Camera-type eye (tissue), 1 donor: ENCODE results near the gene KIR3DL3. TPM values are rescaled to one million over a fixed set of nuclear protein-coding genes. Genes with fewer than 3 reads are reported as not detected.

Source experiments
- total RNA-seq: library from RNA; depleted of rRNA; stranded (reverse); fragments of >200 nt; gene quantifications from one replicate; pipeline ENCODE4 v1.2.3, GENCODE V29; 2014

Gene KIR3DL3
- total RNA-seq: not detected

GRCh38 chr19:54724142-54724541, at the start of gene KIR3DL3:
Gene KIR3DL3 (plus strand): TSS chr19:54724442. CDS start chr19:54724497, 55 bp downstream.

GRCh38 chr19:54738306-54738705, 14.1 kb downstream of the KIR3DL3 start, which contains the start of gene KIR2DL3:
Gene KIR2DL3 (plus strand): TSS chr19:54738513. CDS start chr19:54738546, 33 bp downstream.

DNA sequence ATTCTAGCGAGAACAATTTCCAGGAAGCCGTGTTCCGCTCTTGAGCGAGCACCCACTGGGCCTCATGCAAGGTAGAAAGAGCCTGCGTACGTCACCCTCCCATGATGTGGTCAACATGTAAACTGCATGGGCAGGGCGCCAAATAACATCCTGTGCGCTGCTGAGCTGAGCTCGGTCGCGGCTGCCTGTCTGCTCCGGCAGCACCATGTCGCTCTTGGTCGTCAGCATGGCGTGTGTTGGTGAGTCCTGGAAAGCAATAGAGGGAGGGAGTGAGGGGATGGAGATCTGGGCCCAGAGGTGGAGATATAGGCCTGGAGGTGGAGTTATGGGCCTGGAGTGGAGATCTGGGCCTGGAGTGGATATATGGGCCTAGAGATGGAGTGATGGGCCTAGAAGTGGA, 45.4 kb downstream of the KIR3DL3 start, which contains the start of gene KIR2DL1:
TSS of gene KIR2DL1 (plus strand) at position 148 of the 400 bp plus-strand sequence. CDS start at position 206, 58 bp downstream.

Other genes with a start within 250 kb of the KIR3DL3 start
- gene LAIR2, start 221.6 kb upstream of the KIR3DL3 start, total RNA-seq: not detected
- gene LILRA2, start 150.7 kb upstream of the KIR3DL3 start, total RNA-seq: not detected
- 0.22 TPM for gene LILRA1, start 130.8 kb upstream of the KIR3DL3 start, total RNA-seq
- gene LILRB1, start 94.0 kb upstream of the KIR3DL3 start, total RNA-seq: 0.71 TPM
- gene LILRB4, start 61.5 kb upstream of the KIR3DL3 start, total RNA-seq: 0.71 TPM
- gene KIR2DL3, start 14.1 kb downstream of the KIR3DL3 start, total RNA-seq: not detected
- not detected for gene KIR2DL1, start 45.4 kb downstream of the KIR3DL3 start, total RNA-seq
- gene KIR2DL4, start 79.2 kb downstream of the KIR3DL3 start, total RNA-seq: not detected
- 0.22 TPM for gene KIR3DL1, start 92.0 kb downstream of the KIR3DL3 start, total RNA-seq
- not detected for gene KIR2DS4, start 108.2 kb downstream of the KIR3DL3 start, total RNA-seq
- gene KIR3DL2, start 126.0 kb downstream of the KIR3DL3 start, total RNA-seq: not detected
- 5.2 TPM for gene FCAR, start 149.8 kb downstream of the KIR3DL3 start, total RNA-seq
- gene NCR1, start 181.7 kb downstream of the KIR3DL3 start, total RNA-seq: not detected
- gene NLRP7, start 223.1 kb downstream of the KIR3DL3 start, total RNA-seq: not detected
- 11.2 TPM for gene NLRP2, start 241.9 kb downstream of the KIR3DL3 start, total RNA-seq